ENCODE results near the gene RIMBP2. TPM values are rescaled to one million over a fixed set of nuclear protein-coding genes. Genes with fewer than 3 reads are reported as not detected.

The RIMBP2 gene
- total RNA-seq, 4 donors from 2014 or later, result 0.29 to 8.2 (median 5.6) TPM

- intact Hi-C loops (cut with DNase I; ENCODE audit: low total_unique reads), result no loop called here
- H3K27me3 ChIP-seq, result no peaks in the 10 kb centered on the region
- H3K4me1 ChIP-seq, result peaks cover 0 to 6% of the 10 kb centered on the region in 2 donors
- DNase-seq, result peak in 1 of 2 donors; percentile 31
- H3K36me3 ChIP-seq, result no peaks in the 10 kb centered on the region
- H3K9me3 ChIP-seq, result peaks cover 0 to 3% of the 10 kb centered on the region in 2 donors
- H3K4me3 ChIP-seq, result peak overlapping the region; percentile 40 to 42
- no peak overlapping the region for H3K27ac ChIP-seq
- TF ChIP-seq POLR2A (IDR thresholded peaks at IDR 0.05) (no peak), CTCF (IDR thresholded peaks at IDR 0.05) (no peak)
Observed at GRCh38 chr12:130715150-130715997, 725 bp downstream of the RIMBP2 start.

GRCh38 chr12:130714591-130715149, 1.4 kb downstream of the RIMBP2 start:
- Histone ChIP-seq H3K27ac (peak overlapping the region in 1 of 2 donors; percentile 15), H3K4me1 (peaks cover 0 to 6% of the 10 kb centered on the region in 2 donors), H3K9me3 (peaks cover 0 to 3% of the 10 kb centered on the region in 2 donors), H3K36me3 (no peaks in the 10 kb centered on the region), H3K27me3 (no peaks in the 10 kb centered on the region), H3K4me3 (peak overlapping the region; percentile 40 to 42)
- intact Hi-C loops (cut with DNase I; ENCODE audit: low total_unique reads), result no loop called here
- DNase-seq, result peak; percentile 23 to 52
- no peak for TF ChIP-seq CTCF (IDR thresholded peaks at IDR 0.05)
- no peak for TF ChIP-seq POLR2A (IDR thresholded peaks at IDR 0.05)

GRCh38 chr12:130714091-130714590, 2.0 kb downstream of the RIMBP2 start:
- peak in 1 of 2 donors; percentile 36 for DNase-seq
- Histone ChIP-seq H3K9me3 (peaks cover 0 to 3% of the 10 kb centered on the region in 2 donors), H3K36me3 (no peaks in the 10 kb centered on the region), H3K27me3 (no peaks in the 10 kb centered on the region), H3K4me1 (peaks cover 0 to 6% of the 10 kb centered on the region in 2 donors), H3K27ac (peak overlapping the region in 1 of 2 donors; percentile 15), H3K4me3 (peak overlapping the region; percentile 40 to 42)
- TF ChIP-seq CTCF (IDR thresholded peaks at IDR 0.05), result no peak
- intact Hi-C loops (cut with DNase I; ENCODE audit: low total_unique reads), result no loop called here

- peak; percentile 18 to 32 for DNase-seq
- peaks cover 0 to 3% of the 10 kb centered on the region in 2 donors for H3K9me3 ChIP-seq
- peak overlapping the region; percentile 40 to 42 for H3K4me3 ChIP-seq
- TF ChIP-seq CTCF (IDR thresholded peaks at IDR 0.05) (no peak), POLR2A (IDR thresholded peaks at IDR 0.05) (no peak)
- intact Hi-C loops (cut with DNase I; ENCODE audit: low total_unique reads), result no loop called here
- H3K27ac ChIP-seq, result peak overlapping the region in 1 of 2 donors; percentile 15
- H3K27me3 ChIP-seq, result no peaks in the 10 kb centered on the region
- peaks cover 0 to 6% of the 10 kb centered on the region in 2 donors for H3K4me1 ChIP-seq
- H3K36me3 ChIP-seq, result no peaks in the 10 kb centered on the region
Observed at GRCh38 chr12:130713581-130713991, 2.5 kb downstream of the RIMBP2 start.

Measured in uterus (tissue), 4 donors.